ENCODE data around the gene HIRA. TPM values are rescaled to one million over a fixed set of nuclear protein-coding genes. Genes with fewer than 3 reads are reported as not detected.
A peak's percentile ranks its signal among the peaks of the same experiment; 100 is the strongest.

HIRA gene
- total RNA-seq, 4 donors from 2014 or later, result 18.8 to 31.6 (median 24.7) TPM

- Histone ChIP-seq H3K27me3 (no peaks in the 10 kb centered on the region), H3K4me1 (peaks cover 0 to 15% (median 4%) of the 10 kb centered on the region in 4 donors), H3K9me3 (no peaks in the 10 kb centered on the region), H3K4me3 (no peak overlapping the region), H3K27ac (no peak overlapping the region), H3K36me3 (peaks cover 0 to 60% (median 0%) of the 10 kb centered on the region in 3 donors)
- 93 to 98% methylated on average over 4 of the region's 4 CpGs for WGBS, 2 donors
- TF ChIP-seq POLR2A (IDR thresholded peaks at IDR 0.05) (no peak), CTCF (IDR thresholded peaks at IDR 0.05) (no peak), EP300 (IDR thresholded peaks at IDR 0.05) (no peak)
- DNase-seq (ENCODE audit: low spot score in 2 of 2), result no peak
These were observed 20.0 kb upstream of the HIRA start for GRCh38 chr22:19451570-19451969.

GRCh38 chr22:19450363-19451175 is 19.0 kb upstream of the HIRA start:
- Histone ChIP-seq H3K9me3 (no peaks in the 10 kb centered on the region), H3K27ac (no peak overlapping the region), H3K4me3 (no peak overlapping the region), H3K4me1 (peaks cover 0 to 25% (median 9%) of the 10 kb centered on the region in 4 donors), H3K27me3 (no peaks in the 10 kb centered on the region), H3K36me3 (peaks cover 0 to 50% (median 0%) of the 10 kb centered on the region in 3 donors)
- TF ChIP-seq POLR2A (IDR thresholded peaks at IDR 0.05) (no peak), CTCF (IDR thresholded peaks at IDR 0.05) (no peak)
- DNase-seq (ENCODE audit: low spot score in 2 of 2), result no peak
- 83 to 85% methylated on average over 8 of the region's 8 CpGs for WGBS, 2 donors

GRCh38 chr22:19449422-19449767 is 17.9 kb upstream of the HIRA start:
- H3K9me3 ChIP-seq, result no peaks in the 10 kb centered on the region
- peaks cover 0 to 32% (median 10%) of the 10 kb centered on the region in 4 donors for H3K4me1 ChIP-seq
- DNase-seq (ENCODE audit: low spot score in 2 of 2), result no peak
- 60 to 82% methylated on average over 2 of the region's 2 CpGs for WGBS, 2 donors
- no peak overlapping the region for H3K27ac ChIP-seq
- H3K36me3 ChIP-seq, result peaks cover 0 to 38% (median 0%) of the 10 kb centered on the region in 3 donors
- H3K4me3 ChIP-seq, result no peak overlapping the region
- no peaks in the 10 kb centered on the region for H3K27me3 ChIP-seq
- TF ChIP-seq CTCF (IDR thresholded peaks at IDR 0.05) (no peak), EP300 (IDR thresholded peaks at IDR 0.05) (no peak), POLR2A (IDR thresholded peaks at IDR 0.05) (no peak)

- no peak for DNase-seq (ENCODE audit: low spot score in 2 of 2)
- no peak overlapping the region for H3K4me3 ChIP-seq
- no peak for TF ChIP-seq EP300 (IDR thresholded peaks at IDR 0.05)
- TF ChIP-seq POLR2A (IDR thresholded peaks at IDR 0.05), result no peak
- no peak for TF ChIP-seq CTCF (IDR thresholded peaks at IDR 0.05)
- H3K36me3 ChIP-seq, result peaks cover 0 to 38% (median 0%) of the 10 kb centered on the region in 3 donors
- WGBS, 2 donors, result 77 to 81% methylated on average over 5 of the region's 5 CpGs
- peaks cover 0 to 32% (median 10%) of the 10 kb centered on the region in 4 donors for H3K4me1 ChIP-seq
- H3K27me3 ChIP-seq, result no peaks in the 10 kb centered on the region
- H3K9me3 ChIP-seq, result no peaks in the 10 kb centered on the region
- H3K27ac ChIP-seq, result no peak overlapping the region
These were observed 17.3 kb upstream of the HIRA start for GRCh38 chr22:19448739-19449421.

GRCh38 chr22:19448076-19448607 is 16.6 kb upstream of the HIRA start:
- H3K9me3 ChIP-seq, result no peaks in the 10 kb centered on the region
- no peak for TF ChIP-seq EP300 (IDR thresholded peaks at IDR 0.05)
- no peak for TF ChIP-seq CTCF (IDR thresholded peaks at IDR 0.05)
- no peak for TF ChIP-seq POLR2A (IDR thresholded peaks at IDR 0.05)
- H3K4me3 ChIP-seq, result peak overlapping the region; percentile 61 to 95 (median 82)
- no peak for DNase-seq (ENCODE audit: low spot score in 2 of 2)
- H3K27me3 ChIP-seq, result no peaks in the 10 kb centered on the region
- peaks cover 0 to 37% (median 0%) of the 10 kb centered on the region in 3 donors for H3K36me3 ChIP-seq
- H3K4me1 ChIP-seq, result peaks cover 0 to 32% (median 10%) of the 10 kb centered on the region in 4 donors
- peak overlapping the region; percentile 87 to 94 (median 90) for H3K27ac ChIP-seq
- 14 to 15% methylated on average over 14 of the region's 14 CpGs for WGBS, 2 donors
